K562 (cell line): ENCODE measurements around the gene CSTPP1. TPM values are rescaled to one million over a fixed set of nuclear protein-coding genes. Genes with fewer than 3 reads are reported as not detected.
A peak's percentile ranks its signal among the peaks of the same experiment; 100 is the strongest.

Source experiments
- ADNP ChIP-seq: fragments of 200-800 bp; sonication (Bioruptor generic); IDR thresholded peaks from 2 replicates; pipeline ENCODE4 v1.6.1; 2016; ENCODE audit warnings: missing genetic modification characterization, missing compliant biosample characterization
- CBFA2T3 ChIP-seq: fragments of 450-650 bp; IDR thresholded peaks from 2 replicates; pipeline ENCODE4 v1.6.1; 2017
- CHCHD3 ChIP-seq: fragments of 250-450 bp; sonication (Bioruptor Pico); IDR thresholded peaks from 2 replicates; pipeline ENCODE4 v2.1.2; 2022; ENCODE audit warnings: mild to moderate bottlenecking
- ELF1 ChIP-seq: fragments of 200-800 bp; sonication (Bioruptor generic); IDR thresholded peaks from 2 replicates; pipeline ENCODE4 v1.6.1; 2016; ENCODE audit warnings: missing genetic modification characterization, missing compliant biosample characterization
- ETV6 ChIP-seq, 3 experiments: fragments of 150-350 bp in 1 of 3; sonication (generic) in 1 of 3; formaldehyde crosslinking in 1 of 3; IDR thresholded peaks; 2 replicates each; pipeline versions ENCODE4 v1.6.1 to v1.8.0; 2014 to 2022; ENCODE audit warnings: borderline replicate concordance in 2 of 3, low read depth in 2 of 3, antibody characterized with exemption in 1 of 3, low read length in 1 of 3, mild to moderate bottlenecking in 1 of 3, missing genetic modification reagents in 1 of 3
- HNRNPUL1 ChIP-seq: fragments of 200-400 bp; formaldehyde crosslinking; IDR thresholded peaks from 2 replicates; pipeline ENCODE4 v1.6.1; 2017; ENCODE audit warnings: low read length
- IFI16 ChIP-seq: fragments of 250-450 bp; sonication (Bioruptor Pico); IDR thresholded peaks from 2 replicates; pipeline ENCODE4 v2.1.2; 2022; ENCODE audit warnings: mild to moderate bottlenecking, inconsistent platforms
- MCM3 ChIP-seq: fragments of 450-650 bp; IDR thresholded peaks from 2 replicates; pipeline ENCODE4 v1.6.1; 2016
- MYC ChIP-seq, 2 experiments: fragments of 250-450 bp in 1 of 2; sonication (Bioruptor Pico) in 1 of 2; IDR thresholded peaks; 2 replicates each; pipeline versions ENCODE4 v1.5.1 to v1.6.1; 2012 to 2021; ENCODE audit warnings: low read depth in 2 of 2, borderline replicate concordance in 1 of 2, improper control_type of control experiment in 1 of 2, low read length in 1 of 2, mild to moderate bottlenecking in 1 of 2, moderate library complexity in 1 of 2
- PTBP1 ChIP-seq: fragments of 200-400 bp; formaldehyde crosslinking; IDR thresholded peaks from 2 replicates; pipeline ENCODE4 v1.6.1; 2017; ENCODE audit warnings: low read depth, low read length
- SIN3B ChIP-seq: fragments of 450-650 bp; IDR thresholded peaks from 2 replicates; pipeline ENCODE4 v1.6.1; 2017; ENCODE audit warnings: low read depth, mild to moderate bottlenecking, moderate library complexity
- TSC22D4 ChIP-seq: fragments of 450-650 bp; IDR thresholded peaks from 2 replicates; pipeline ENCODE4 v1.6.1; 2016; ENCODE audit warnings: missing genetic modification characterization, missing biosample characterization, control low read depth
- ZNF184 ChIP-seq: sonication (generic); formaldehyde crosslinking; IDR thresholded peaks from 2 replicates; pipeline ENCODE4 v1.5.0; 2020; ENCODE audit warnings: missing genetic modification reagents
- ZNF224 ChIP-seq: sonication (generic); formaldehyde crosslinking; IDR thresholded peaks from 2 replicates; pipeline ENCODE4 v1.8.0; 2022; ENCODE audit warnings: mild to moderate bottlenecking, missing genetic modification reagents
- polyA plus RNA-seq, 8 experiments: library from polyadenylated mRNA; depleted of rRNA in 4 of 8; stranded (reverse) in 5 of 8; unstranded in 3 of 8; fragments of >200 nt; fragmentation: Nextera tagmentation in 2 of 8; fragmentation: Illumina TruSeq in 1 of 8; extraction: Ambion mirVana in 2 of 8; extraction: Trizol in 1 of 8; gene quantifications; 2 replicates each; pipeline versions ENCODE4 v1.2.1 to v1.2.3, GENCODE V29; 2011 to 2014; ENCODE audit warnings: inconsistent platforms in 1 of 8, missing spikeins in 1 of 8
- total RNA-seq, 7 experiments: library from RNA; depleted of rRNA in 6 of 7; stranded (reverse); fragments of >200 nt in 6 of 7; fragmentation: Illumina TruSeq in 2 of 7; extraction: Trizol in 2 of 7; gene quantifications; 2 replicates each; pipeline versions ENCODE4 v1.2.1 to v1.2.3, GENCODE V29; 2011 to 2021; ENCODE audit warnings: low replicate concordance in 1 of 7
- TF ChIP-seq, protein P1 (sequence below): sonication (generic); formaldehyde crosslinking; IDR thresholded peaks from 2 replicates; pipeline ENCODE4 v1.8.1; 2023; ENCODE audit warnings: missing genetic modification reagents, mild to moderate bottlenecking, borderline replicate concordance
- TF ChIP-seq, protein P2 (sequence below): fragments of 250-450 bp; sonication (Bioruptor Pico); IDR thresholded peaks from 2 replicates; pipeline ENCODE4 v1.8.0; 2022; ENCODE audit warnings: moderate library complexity, mild to moderate bottlenecking, inconsistent platforms
- TF ChIP-seq, protein P3 (sequence below): fragments of 450-650 bp; conservative IDR thresholded peaks from 2 replicates; pipeline ENCODE4 v1.6.1; 2016; ENCODE audit warnings: missing genetic modification characterization, low read depth, mild to moderate bottlenecking, missing compliant biosample characterization, moderate library complexity
- TF ChIP-seq, protein P4 (sequence below): sonication (generic); formaldehyde crosslinking; IDR thresholded peaks from 2 replicates; pipeline ENCODE4 v1.9.0; 2022; ENCODE audit warnings: mild to moderate bottlenecking, missing genetic modification reagents

Gene CSTPP1
- total and polyA plus RNA-seq, 9 of the 15 experiments (the other 6 are each of a cell fraction or from before 2014, with no cell fraction given) = 6.5 to 17.8 (median 9.2) TPM

DNA sequence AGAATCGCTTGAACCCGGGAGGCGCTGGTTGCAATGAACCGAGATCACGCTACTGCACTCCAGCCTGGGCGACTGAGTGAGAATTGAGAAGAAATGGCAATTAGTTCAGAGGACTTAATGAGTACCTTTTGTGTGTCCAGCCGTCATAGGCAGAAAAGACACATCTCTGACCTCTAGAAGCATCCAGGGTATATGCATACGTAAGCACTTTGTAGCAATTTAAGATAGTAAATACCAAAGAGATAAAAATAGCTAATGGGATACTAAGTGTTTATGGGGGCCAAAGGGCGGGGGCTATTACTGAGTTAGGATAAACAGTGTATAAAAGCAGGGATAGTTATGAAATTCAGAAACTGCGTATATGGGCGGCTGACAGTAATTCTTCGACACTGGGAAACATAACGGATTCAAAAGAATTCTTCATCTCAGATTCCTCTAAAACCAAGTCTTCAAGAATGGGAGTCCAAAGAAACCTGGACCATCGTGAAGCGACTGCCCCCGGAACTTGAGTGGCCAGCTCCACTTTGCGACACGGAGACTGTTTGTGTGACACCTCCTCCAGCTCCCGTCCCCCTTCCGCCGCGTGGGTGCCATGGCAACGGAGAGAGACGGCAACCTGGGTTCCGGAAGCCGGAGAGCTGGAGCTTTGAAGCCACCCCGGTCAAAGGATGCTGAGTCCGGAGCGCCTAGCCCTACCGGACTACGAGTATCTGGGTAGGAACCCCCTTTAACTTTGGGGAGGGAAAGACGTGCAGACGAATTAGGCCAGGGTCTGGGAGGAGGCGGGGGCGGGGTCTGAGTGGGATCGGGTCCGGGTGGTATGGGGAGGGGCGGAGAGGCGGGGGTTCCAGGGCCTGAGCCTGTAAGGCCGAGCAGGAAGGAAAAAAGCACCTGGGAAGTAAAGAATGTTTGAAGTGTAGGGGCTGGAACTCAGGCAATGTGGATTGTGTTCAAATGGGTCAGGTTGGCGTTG, at the start of gene CSTPP1 (continued):
- TF ChIP-seq, protein P1, sequence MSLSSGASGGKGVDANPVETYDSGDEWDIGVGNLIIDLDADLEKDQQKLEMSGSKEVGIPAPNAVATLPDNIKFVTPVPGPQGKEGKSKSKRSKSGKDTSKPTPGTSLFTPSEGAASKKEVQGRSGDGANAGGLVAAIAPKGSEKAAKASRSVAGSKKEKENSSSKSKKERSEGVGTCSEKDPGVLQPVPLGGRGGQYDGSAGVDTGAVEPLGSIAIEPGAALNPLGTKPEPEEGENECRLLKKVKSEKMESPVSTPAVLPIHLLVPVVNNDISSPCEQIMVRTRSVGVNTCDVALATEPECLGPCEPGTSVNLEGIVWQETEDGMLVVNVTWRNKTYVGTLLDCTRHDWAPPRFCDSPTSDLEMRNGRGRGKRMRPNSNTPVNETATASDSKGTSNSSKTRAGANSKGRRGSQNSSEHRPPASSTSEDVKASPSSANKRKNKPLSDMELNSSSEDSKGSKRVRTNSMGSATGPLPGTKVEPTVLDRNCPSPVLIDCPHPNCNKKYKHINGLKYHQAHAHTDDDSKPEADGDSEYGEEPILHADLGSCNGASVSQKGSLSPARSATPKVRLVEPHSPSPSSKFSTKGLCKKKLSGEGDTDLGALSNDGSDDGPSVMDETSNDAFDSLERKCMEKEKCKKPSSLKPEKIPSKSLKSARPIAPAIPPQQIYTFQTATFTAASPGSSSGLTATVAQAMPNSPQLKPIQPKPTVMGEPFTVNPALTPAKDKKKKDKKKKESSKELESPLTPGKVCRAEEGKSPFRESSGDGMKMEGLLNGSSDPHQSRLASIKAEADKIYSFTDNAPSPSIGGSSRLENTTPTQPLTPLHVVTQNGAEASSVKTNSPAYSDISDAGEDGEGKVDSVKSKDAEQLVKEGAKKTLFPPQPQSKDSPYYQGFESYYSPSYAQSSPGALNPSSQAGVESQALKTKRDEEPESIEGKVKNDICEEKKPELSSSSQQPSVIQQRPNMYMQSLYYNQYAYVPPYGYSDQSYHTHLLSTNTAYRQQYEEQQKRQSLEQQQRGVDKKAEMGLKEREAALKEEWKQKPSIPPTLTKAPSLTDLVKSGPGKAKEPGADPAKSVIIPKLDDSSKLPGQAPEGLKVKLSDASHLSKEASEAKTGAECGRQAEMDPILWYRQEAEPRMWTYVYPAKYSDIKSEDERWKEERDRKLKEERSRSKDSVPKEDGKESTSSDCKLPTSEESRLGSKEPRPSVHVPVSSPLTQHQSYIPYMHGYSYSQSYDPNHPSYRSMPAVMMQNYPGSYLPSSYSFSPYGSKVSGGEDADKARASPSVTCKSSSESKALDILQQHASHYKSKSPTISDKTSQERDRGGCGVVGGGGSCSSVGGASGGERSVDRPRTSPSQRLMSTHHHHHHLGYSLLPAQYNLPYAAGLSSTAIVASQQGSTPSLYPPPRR (CRISPR knock-in tag) = no peak
- peak; percentile 79 for TF ChIP-seq ELF1
- no peak for TF ChIP-seq ZNF224
- TF ChIP-seq PTBP1 = no peak
- no peak for TF ChIP-seq TSC22D4
- no peak for TF ChIP-seq CBFA2T3
- TF ChIP-seq, protein P2, sequence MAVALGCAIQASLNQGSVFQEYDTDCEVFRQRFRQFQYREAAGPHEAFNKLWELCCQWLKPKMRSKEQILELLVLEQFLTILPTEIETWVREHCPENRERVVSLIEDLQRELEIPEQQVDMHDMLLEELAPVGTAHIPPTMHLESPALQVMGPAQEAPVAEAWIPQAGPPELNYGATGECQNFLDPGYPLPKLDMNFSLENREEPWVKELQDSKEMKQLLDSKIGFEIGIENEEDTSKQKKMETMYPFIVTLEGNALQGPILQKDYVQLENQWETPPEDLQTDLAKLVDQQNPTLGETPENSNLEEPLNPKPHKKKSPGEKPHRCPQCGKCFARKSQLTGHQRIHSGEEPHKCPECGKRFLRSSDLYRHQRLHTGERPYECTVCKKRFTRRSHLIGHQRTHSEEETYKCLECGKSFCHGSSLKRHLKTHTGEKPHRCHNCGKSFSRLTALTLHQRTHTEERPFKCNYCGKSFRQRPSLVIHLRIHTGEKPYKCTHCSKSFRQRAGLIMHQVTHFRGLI (CRISPR knock-in tag) = no peak
- no peak for TF ChIP-seq HNRNPUL1
- TF ChIP-seq, protein P3, sequence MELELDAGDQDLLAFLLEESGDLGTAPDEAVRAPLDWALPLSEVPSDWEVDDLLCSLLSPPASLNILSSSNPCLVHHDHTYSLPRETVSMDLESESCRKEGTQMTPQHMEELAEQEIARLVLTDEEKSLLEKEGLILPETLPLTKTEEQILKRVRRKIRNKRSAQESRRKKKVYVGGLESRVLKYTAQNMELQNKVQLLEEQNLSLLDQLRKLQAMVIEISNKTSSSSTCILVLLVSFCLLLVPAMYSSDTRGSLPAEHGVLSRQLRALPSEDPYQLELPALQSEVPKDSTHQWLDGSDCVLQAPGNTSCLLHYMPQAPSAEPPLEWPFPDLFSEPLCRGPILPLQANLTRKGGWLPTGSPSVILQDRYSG (tag) = no peak
- TF ChIP-seq, protein P4, sequence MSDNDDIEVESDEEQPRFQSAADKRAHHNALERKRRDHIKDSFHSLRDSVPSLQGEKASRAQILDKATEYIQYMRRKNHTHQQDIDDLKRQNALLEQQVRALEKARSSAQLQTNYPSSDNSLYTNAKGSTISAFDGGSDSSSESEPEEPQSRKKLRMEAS (CRISPR knock-in tag) = no peak
- TF ChIP-seq MYC (IDR thresholded peaks at IDR 0.05; ENCODE audit: low read depth, low read length) = peak; percentile 16; the same call in 1 of the 2 replicates
- no peak for TF ChIP-seq MYC (CRISPR knock-in tag; IDR thresholded peaks at IDR 0.05; ENCODE audit: borderline replicate concordance, low read depth)
- TF ChIP-seq MCM3 = no peak
- TF ChIP-seq CHCHD3 (CRISPR knock-in tag) = no peak
- TF ChIP-seq IFI16 = no peak
- no peak for TF ChIP-seq ADNP (tag)
- TF ChIP-seq ZNF184 (CRISPR knock-in tag) = no peak
- no peak for TF ChIP-seq ETV6 (IDR thresholded peaks at IDR 0.05; ENCODE audit: borderline replicate concordance in 1 of 2, low read depth in 2 of 2, low read length in 1 of 2)
- TF ChIP-seq ETV6 (CRISPR knock-in tag; IDR thresholded peaks at IDR 0.05; ENCODE audit: borderline replicate concordance) = no peak
- 0 out of 2 replicates have a peak, but pooled peaks have one; percentile 47 for TF ChIP-seq SIN3B
